DMS79 treated with DMSO at 0.1 percent for 48 hours (cell line): ENCODE data around the gene PHC3.
"Not testable (repeated sequence)": the region's sequence is repeated elsewhere in the genome, so short reads cannot be mapped to it uniquely, and the experiment has no call there.

Experiments used
- DNase-seq: peaks from one replicate; lab custom pipeline; 2025; lab: John Stamatoyannopoulos, UW

Gene PHC3

GRCh38 chr3:170180908-170181885 is at the start of gene PHC3:
Gene PHC3, minus strand, starts transcription at chr3:170181733. Its CDS starts 18 bp downstream, at chr3:170181715.
- DNase-seq = peak; percentile 83

- no peak for DNase-seq
Measured at GRCh38 chr3:170228093-170228766, 46.7 kb upstream of the PHC3 start.

DNA sequence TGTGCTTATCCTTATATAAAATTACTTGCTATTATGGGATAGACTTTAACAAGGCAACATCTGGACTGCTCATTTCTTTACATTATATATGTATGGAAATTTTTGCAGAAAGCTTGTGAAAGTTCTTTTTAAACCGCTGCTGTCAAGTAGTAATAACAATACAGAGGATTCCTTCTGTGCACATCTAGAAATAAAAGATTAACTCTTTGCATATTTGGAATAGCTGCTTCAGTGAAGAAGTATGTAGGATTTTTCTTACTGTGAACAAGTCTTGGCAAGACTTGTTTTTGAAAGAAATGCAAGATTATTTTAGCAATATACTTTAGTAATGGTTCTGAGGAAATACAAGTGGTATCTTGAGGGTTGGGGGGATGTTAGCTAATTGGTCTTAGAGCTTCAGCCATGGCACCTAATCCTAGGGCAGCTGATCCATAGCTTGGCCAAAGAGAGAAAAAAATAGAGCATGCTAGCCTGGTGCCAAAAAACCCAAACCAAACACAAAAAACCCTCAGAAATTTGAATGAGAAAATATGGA is 45.0 kb upstream of the PHC3 start:
- no peak for DNase-seq

DNA sequence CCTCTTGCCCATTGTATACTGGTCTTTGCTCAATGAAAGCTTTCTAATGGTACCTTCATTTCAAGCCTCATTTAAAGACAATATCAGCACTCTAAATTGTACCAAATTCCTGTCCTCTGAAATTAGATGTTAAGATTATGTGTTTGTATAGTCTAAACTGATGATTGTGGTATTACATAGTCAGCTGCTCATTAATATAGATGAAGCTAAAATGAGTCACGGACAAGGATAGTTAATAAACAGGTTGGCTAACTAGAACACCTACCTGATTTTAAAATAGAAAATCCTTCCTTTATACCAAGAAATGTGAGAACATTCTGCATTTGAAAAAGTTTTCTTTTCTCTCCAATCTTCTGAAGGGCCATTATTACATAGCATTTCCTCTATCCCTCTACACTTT is 43.6 kb upstream of the PHC3 start:
- no peak for DNase-seq

DNA sequence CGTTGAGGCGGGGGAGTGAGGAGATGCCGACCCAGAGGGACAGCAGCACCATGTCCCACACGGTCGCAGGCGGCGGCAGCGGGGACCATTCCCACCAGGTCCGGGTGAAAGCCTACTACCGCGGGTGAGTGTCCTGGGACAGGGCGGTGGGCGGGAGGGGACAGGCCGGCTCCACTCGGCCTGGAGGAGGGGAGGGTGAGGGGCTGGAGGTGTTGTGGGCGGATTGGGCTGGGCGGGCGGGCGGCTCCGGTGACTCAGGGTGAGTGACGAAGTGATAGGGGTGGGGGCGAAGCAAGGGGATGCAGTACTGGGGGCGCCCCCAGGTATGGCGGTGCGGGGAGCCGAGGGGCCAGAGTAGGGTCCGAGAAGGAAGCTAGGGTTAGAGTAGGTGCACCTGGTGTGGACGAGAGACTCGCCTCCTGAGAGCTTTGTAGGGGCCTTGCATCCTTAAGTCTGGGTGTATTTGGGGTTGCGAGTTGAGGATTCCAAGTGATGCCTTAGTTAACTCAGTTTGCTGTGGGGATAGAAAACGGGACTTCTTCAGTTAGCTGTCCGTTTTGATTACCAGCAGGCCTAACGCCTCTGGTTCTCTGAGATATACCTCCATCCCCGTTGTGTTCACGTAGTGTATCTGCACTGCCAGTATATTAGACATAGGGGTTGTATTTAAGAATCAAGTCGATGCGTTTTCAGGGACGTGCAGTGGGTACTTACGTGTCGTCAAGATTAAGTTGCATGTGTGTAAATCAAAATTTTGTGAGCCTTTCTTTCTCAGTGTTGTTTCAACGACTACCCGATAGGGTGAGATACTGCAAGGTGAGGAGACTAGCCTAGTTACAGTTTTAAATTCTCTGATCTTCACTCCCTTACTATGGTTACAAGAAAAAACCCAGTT is 41.4 kb upstream of the PHC3 start:
- DNase-seq = peak; percentile 26

DNA sequence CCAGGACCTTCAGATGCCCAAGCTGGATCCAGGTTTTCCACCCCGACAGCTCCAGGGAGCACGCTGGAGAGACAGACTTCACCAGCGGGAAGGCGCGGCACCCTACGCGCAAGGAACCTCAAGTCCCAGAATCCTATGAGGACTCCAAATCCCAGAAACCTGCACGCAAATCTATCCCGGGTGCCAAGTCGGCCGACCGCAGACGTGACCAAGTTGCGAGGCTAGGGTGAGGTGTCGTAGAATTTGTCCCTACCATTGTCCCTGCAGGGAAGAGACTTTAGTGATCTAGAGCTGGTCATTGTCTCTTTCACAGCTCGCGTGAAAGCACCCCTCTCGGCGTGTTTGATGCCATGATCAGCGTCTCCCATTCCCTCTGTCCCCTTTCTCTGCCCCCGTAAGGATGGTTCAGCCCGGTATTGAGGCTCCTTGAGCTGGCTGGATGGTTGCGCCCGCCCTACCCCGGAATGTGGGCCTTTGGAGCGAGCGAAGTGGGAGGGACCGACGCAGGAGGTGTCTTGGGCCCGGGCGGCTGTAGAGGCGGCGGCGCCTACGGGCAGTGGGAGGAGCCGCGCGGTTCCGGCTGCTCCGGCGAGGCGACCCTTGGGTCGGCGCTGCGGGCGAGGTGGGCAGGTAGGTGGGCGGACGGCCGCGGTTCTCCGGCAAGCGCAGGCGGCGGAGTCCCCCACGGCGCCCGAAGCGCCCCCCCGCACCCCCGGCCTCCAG is 40.6 kb upstream of the PHC3 start, which contains the start of gene PRKCI:
PRKCI (plus strand) TSS at position 501 of the 723 bp plus-strand sequence. CDS start 246 bp downstream, outside the sequence.
- DNase-seq = peak; percentile 97

GRCh38 chr3:170220871-170221270 is 39.3 kb upstream of the PHC3 start:
- no peak for DNase-seq

DNA sequence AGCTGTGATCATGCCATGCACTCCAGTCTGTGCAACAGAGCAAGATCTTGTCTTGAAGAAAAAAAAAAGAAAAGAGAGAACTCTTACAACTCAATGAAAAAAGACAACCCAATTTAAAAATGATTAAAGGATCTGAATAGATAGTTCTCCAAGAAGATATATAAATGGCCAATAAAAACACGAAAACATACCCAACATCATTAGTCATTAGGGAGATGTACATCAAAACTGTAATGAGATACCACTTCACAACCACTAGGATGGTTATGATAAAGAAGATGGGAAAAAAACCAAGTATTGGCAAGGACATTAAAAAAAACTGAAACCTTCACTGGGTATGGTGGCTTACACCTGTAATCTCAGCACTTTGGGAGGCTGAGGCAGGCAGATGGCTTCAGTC is 38.3 kb upstream of the PHC3 start:
- no peak for DNase-seq

DNA sequence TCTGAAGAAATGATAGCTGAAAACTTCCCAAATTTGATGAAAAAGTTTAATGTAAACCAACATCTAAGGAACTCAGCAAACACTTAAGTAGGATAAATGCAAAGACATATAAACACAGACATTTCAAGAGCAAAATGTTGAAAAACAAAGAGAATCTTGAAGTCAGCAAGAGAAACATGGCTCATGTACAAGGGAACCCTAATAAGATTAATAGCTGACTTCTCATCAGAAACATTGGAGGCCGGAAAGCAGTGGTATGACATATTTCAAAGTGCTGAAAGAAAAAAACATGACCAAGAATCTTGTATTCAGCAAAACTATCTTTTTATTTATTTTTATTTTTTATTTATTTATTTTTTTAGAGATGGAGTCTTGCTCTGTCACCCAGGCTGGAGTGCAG is 30.1 kb upstream of the PHC3 start:
- DNase-seq = no peak

DNA sequence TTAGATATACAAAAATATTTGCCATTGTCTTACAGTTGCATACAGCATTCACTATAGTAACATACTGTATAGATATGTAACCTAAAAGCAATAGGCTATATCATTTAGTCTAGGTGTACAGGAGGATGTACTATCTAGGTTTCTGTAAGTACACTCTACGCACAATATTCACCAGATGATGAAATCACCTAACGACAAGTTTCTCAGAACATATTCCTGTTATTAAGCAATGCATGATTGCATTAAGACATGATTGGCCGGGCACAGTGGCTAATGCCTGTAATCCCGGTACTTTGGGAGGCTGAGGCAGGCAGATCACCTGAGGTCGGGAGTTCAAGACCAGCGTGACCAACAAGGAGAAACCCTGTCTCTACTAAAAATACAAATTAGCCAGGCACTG is 26.2 kb upstream of the PHC3 start:
- no peak for DNase-seq

GRCh38 chr3:170206164-170206762 is 24.7 kb upstream of the PHC3 start:
- DNase-seq = not testable (repeated sequence)

GRCh38 chr3:170205302-170205701 is 23.8 kb upstream of the PHC3 start:
- DNase-seq = no peak

DNA sequence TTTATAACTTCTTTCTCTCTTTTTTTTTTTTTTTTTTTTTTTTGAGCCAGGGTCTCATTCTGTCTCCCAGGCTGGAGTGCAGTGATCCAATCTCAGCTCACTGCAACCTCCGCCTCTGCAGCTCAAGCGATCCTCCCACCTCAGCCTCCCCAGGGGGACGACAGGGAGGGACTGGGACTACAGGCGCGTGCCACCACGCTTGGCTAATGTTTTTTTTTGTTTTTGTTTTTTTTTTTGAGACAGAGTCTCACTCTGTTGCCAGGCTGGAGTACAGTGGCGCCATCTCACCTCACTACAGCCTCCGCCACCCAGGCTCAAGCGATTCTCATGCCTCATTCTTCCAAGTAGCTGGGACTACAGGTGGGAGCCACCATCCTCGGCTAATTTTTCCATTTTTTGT is 23.0 kb upstream of the PHC3 start:
- DNase-seq = no peak

- DNase-seq = no peak
Measured at GRCh38 chr3:170204023-170204472, 22.5 kb upstream of the PHC3 start.

- no peak for DNase-seq
Measured at GRCh38 chr3:170203457-170203856, 21.9 kb upstream of the PHC3 start.

DNA sequence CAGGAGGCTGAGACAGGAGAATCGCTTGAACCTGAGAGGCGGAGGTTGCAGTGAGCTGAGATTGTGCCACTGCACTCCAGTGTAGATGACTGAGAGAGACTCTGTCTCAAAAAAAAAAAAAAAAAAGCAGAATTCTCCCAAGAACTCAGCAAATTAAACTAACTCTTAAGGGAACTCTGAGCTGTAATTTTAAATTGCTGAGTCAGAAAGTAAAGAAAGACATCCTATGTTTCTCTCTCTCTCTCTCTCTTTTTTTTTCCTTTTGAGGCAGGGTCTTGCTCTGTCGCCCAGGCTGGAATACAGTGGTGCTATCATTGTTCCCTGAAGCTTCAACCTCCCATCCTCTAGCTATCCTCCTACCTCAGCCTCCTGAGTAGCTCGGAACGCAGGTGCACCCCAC is 20.0 kb upstream of the PHC3 start:
- DNase-seq = no peak

DNA sequence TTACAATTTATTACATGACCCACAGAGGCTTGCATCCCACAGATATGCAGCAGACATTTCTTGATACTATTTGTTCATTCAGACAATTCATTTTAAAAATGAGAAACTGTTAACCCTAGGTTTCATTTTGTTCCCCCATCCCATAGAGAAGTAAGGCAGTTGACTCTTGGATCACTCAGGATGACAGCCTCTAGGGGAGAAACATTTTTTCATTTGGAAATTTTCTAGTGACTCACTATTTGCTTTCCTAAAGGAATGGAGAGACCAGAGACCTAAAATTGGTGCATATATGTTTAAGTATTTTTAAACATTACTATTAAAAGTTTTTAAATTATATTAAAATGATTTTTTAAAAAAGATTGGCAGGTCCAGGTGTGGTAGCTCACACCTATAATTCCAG is 19.5 kb upstream of the PHC3 start:
- DNase-seq = no peak

DNA sequence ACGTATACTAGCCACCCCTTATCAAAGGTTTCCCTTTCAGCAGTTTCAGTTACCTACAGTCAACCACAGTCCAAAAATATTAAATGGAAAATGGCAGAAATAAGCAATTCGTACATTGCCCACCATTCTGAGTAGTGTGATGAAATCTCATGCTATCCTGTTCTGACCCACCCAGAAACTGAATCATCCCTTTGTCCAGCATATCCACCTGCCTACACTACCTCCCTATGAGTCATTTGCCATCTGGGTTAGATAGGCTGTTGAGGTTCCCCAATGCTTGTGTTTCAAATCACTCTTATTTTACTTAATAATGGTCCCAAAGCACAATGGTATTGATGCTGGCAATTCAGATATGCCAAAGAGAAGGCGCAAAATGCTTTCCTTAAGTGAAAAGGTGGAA is 15.3 kb upstream of the PHC3 start:
- no peak for DNase-seq

- DNase-seq = not testable (repeated sequence)
Measured at GRCh38 chr3:170195759-170196158, 14.2 kb upstream of the PHC3 start.

DNA sequence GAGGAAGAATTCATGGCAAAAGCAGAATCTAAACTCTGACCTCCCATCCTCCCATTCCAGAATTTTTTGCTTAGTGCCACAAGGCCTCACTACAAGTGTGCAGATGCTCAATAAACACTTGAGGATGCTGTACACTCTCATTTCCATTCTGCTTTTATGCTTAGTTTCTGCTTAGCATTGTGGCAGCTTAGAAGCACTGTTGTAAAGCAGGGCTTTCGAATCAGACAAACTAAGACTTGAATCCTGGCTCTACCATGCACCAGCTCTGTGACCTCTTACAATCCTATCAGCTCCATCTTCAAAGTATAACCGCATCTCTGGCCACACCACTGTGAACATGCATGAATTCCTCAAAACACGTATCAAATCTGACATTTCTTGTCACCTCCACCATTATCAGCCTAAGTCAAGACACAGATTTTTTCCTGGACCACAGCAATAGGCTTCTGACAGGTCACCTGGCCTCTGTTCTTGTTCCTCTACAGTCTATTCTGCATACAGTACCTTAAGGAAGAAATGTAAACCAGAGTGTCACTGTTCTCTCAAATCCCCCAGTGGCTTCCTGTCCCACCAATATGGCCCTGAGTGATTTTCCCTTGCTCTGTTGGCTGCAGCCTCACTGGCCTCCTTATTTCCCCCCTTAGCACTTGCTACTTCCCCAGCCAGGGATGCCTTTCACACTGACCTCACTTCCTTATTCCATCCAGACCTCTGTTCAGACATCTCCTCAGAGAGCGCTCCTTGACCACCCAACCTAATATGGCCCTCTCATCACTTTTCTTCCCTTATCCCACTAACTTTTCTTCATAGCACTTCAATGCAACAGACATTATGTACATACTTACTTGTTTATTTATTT is 8.1 kb upstream of the PHC3 start:
- DNase-seq = no peak
